ENCODE data around the gene TMEM139.

DNA sequence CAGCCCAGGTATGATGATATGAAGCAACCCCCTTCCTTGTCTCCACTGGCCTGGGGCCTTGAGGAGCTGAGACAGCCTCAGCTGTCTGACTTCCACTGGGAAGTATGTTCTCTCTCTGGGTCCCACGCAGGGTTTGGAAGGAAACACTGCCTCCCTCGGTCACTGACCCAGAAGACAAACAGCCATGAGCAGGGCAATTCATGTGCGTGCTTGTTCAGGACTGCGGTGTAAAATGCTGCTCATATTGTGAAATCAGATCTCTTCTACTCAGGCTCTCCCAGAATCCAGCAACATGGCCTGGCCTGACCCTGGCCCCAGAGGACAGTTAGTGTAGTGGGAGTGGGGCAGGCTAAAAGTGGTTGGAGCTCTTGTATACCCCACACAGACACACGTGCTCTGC, 33.9 kb downstream of the TMEM139 start:
- TF ChIP-seq, protein P1, sequence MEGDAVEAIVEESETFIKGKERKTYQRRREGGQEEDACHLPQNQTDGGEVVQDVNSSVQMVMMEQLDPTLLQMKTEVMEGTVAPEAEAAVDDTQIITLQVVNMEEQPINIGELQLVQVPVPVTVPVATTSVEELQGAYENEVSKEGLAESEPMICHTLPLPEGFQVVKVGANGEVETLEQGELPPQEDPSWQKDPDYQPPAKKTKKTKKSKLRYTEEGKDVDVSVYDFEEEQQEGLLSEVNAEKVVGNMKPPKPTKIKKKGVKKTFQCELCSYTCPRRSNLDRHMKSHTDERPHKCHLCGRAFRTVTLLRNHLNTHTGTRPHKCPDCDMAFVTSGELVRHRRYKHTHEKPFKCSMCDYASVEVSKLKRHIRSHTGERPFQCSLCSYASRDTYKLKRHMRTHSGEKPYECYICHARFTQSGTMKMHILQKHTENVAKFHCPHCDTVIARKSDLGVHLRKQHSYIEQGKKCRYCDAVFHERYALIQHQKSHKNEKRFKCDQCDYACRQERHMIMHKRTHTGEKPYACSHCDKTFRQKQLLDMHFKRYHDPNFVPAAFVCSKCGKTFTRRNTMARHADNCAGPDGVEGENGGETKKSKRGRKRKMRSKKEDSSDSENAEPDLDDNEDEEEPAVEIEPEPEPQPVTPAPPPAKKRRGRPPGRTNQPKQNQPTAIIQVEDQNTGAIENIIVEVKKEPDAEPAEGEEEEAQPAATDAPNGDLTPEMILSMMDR (IDR thresholded peaks at IDR 0.05), result no peak
- no peak for TF ChIP-seq ZNF317 (CRISPR knock-in tag; IDR thresholded peaks at IDR 0.05; ENCODE audit: borderline replicate concordance, low read depth)
- TF ChIP-seq ZNF121 (CRISPR knock-in tag; IDR thresholded peaks at IDR 0.05), result no peak
- TF ChIP-seq ZNF416 (CRISPR knock-in tag; IDR thresholded peaks at IDR 0.05), result no peak
- TF ChIP-seq NR2C2 (CRISPR knock-in tag; IDR thresholded peaks at IDR 0.05), result no peak
- no peak for TF ChIP-seq ATF2 (CRISPR knock-in tag; IDR thresholded peaks at IDR 0.05; ENCODE audit: borderline replicate concordance, low read depth)
- no peak for TF ChIP-seq E2F1 (CRISPR knock-in tag; IDR thresholded peaks at IDR 0.05)
- TF ChIP-seq ZNF232 (CRISPR knock-in tag; IDR thresholded peaks at IDR 0.05), result no peak
